Stimulated activated CD8-positive, alpha-beta memory T cell treated with anti-CD3 and anti-CD28 coated beads, Interleukin-7, amount 100 ng/mL, for 24 hours (primary cell): Measurements from ENCODE around the gene ACSL3.
"Not testable (repeated sequence)": the region's sequence is repeated elsewhere in the genome, so short reads cannot be mapped to it uniquely, and the experiment has no call there.

ENCODE experiments used
- DNase-seq: peaks from one replicate; pipeline ENCODE4 v3.0.0-alpha.2; 2020; ENCODE audit warnings: low read depth

ACSL3 gene

GRCh38 chr2:222912117-222912516 lies 51.3 kb downstream of the ACSL3 start:
- no peak for DNase-seq

- DNase-seq = no peak
These were observed 51.9 kb downstream of the ACSL3 start for GRCh38 chr2:222912776-222913175.

GRCh38 chr2:222915092-222915957 lies 54.5 kb downstream of the ACSL3 start:
- DNase-seq = no peak

GRCh38 chr2:222916229-222917197 lies 55.7 kb downstream of the ACSL3 start:
- DNase-seq = no peak

- DNase-seq = not testable (repeated sequence)
These were observed 56.4 kb downstream of the ACSL3 start for GRCh38 chr2:222917212-222917611.

- no peak for DNase-seq
These were observed 59.1 kb downstream of the ACSL3 start for GRCh38 chr2:222919841-222920526.

- DNase-seq = no peak
These were observed 59.9 kb downstream of the ACSL3 start for GRCh38 chr2:222920657-222921186.

GRCh38 chr2:222922019-222922800 lies 61.4 kb downstream of the ACSL3 start:
- no peak for DNase-seq

GRCh38 chr2:222926915-222927314 lies 66.1 kb downstream of the ACSL3 start:
- DNase-seq = no peak

GRCh38 chr2:222927600-222927999 lies 66.8 kb downstream of the ACSL3 start:
- no peak for DNase-seq

GRCh38 chr2:222928335-222928734 lies 67.5 kb downstream of the ACSL3 start:
- DNase-seq = no peak

- no peak for DNase-seq
These were observed 70.0 kb downstream of the ACSL3 start for GRCh38 chr2:222930862-222931261.

- no peak for DNase-seq
These were observed 70.8 kb downstream of the ACSL3 start for GRCh38 chr2:222931659-222932058.

- no peak for DNase-seq
These were observed 72.6 kb downstream of the ACSL3 start for GRCh38 chr2:222933458-222933857.

GRCh38 chr2:222935688-222936298 lies 75.0 kb downstream of the ACSL3 start:
- no peak for DNase-seq

- no peak for DNase-seq
These were observed 75.9 kb downstream of the ACSL3 start for GRCh38 chr2:222936705-222937104.

GRCh38 chr2:222938327-222938726 lies 77.5 kb downstream of the ACSL3 start:
- no peak for DNase-seq

GRCh38 chr2:222939208-222939856 lies 78.5 kb downstream of the ACSL3 start:
- peak; percentile 35 for DNase-seq

GRCh38 chr2:222939979-222940378 lies 79.1 kb downstream of the ACSL3 start:
- DNase-seq = no peak

GRCh38 chr2:222941510-222942032 lies 80.7 kb downstream of the ACSL3 start:
- no peak for DNase-seq
